ENCODE results near the gene NCAPD3.

DNA sequence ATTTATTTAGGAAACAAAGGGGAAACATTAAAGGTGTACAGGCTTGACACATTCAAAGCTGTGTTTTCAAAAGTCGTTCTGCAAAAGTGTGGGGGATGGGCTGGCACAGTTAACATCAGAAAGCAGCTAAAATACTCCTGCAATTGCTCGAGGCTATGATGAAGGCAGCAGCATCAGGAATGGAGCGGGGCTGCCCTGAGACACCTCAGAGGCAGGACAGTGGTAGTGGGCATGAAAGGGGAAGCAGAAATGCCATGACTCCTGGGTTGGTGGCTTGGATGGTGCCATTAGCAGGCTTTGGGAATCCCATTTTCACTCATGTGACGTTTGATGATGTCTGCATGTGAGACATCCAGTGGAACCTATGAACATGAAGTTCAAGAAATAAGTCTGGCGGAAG is 646 bp downstream of the NCAPD3 start:
- no peak for TF ChIP-seq POLR2A (IDR thresholded peaks at IDR 0.05)
- TF ChIP-seq, protein P1, sequence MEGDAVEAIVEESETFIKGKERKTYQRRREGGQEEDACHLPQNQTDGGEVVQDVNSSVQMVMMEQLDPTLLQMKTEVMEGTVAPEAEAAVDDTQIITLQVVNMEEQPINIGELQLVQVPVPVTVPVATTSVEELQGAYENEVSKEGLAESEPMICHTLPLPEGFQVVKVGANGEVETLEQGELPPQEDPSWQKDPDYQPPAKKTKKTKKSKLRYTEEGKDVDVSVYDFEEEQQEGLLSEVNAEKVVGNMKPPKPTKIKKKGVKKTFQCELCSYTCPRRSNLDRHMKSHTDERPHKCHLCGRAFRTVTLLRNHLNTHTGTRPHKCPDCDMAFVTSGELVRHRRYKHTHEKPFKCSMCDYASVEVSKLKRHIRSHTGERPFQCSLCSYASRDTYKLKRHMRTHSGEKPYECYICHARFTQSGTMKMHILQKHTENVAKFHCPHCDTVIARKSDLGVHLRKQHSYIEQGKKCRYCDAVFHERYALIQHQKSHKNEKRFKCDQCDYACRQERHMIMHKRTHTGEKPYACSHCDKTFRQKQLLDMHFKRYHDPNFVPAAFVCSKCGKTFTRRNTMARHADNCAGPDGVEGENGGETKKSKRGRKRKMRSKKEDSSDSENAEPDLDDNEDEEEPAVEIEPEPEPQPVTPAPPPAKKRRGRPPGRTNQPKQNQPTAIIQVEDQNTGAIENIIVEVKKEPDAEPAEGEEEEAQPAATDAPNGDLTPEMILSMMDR (IDR thresholded peaks at IDR 0.05): no peak

All from adrenal gland (tissue), 5 donors.